Epidermal melanocyte (primary cell): ENCODE results near the gene QPRT.
A peak's percentile ranks its signal among the peaks of the same experiment; 100 is the strongest.
"Not testable (repeated sequence)": the region's sequence is repeated elsewhere in the genome, so short reads cannot be mapped to it uniquely, and the experiment has no call there.

Source experiments
- DNase-seq: peaks from one replicate; pipeline ENCODE4 v3.0.0; 2011; ENCODE audit warnings: low spot score; ENCODE audit not compliant: insufficient read length

Gene QPRT

GRCh38 chr16:29692606-29693005, 13.6 kb downstream of the QPRT start:
- DNase-seq: not testable (repeated sequence)

- no peak for DNase-seq
Observed at GRCh38 chr16:29694384-29695195, 15.6 kb downstream of the QPRT start.

GRCh38 chr16:29695675-29696074, 16.7 kb downstream of the QPRT start:
- not testable (repeated sequence) for DNase-seq

GRCh38 chr16:29696881-29697331, 17.9 kb downstream of the QPRT start:
- no peak for DNase-seq

GRCh38 chr16:29697391-29697790, 18.4 kb downstream of the QPRT start:
- no peak for DNase-seq

GRCh38 chr16:29698042-29698441, 19.1 kb downstream of the QPRT start:
- DNase-seq: no peak

DNA sequence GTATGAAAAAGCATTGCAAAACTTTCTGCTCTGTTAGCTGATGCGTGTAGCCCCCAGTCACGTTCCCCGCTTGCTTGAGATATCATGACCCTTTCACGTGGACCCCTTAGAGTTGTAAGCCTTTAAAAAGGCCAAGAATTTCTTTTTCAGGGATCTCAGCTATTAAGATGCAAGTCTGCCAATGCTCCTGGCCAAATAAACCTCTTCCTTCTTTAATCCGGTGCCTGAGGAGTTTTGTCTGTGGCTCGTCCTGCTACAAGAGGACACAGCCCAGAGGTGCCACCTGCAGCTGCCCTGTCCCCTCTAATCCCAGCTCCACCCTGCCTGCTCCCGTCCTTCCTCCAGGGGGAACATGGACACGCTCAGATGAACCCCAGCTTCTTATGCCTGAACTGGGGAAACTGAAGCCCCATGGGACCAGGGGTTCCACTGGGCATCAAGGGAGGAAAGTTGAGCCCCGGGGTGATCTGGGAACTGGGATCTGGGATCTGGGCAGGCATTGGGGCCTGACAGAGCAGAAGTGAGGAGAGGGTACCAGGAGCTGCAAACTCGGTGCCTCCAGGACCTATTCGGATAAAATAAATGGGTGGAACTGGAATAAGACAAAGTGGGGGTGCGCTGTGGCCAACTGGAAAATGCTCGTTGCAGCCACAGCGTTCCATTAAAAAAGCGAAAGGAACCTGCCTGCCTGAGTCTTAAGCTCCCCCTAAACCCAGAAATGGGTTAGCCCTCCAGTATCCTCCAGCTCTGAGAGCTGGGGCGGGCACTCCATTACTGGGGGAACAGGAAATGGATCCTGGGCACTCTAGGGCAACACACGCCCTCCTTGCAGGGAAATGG, 19.7 kb downstream of the QPRT start:
- no peak for DNase-seq

DNA sequence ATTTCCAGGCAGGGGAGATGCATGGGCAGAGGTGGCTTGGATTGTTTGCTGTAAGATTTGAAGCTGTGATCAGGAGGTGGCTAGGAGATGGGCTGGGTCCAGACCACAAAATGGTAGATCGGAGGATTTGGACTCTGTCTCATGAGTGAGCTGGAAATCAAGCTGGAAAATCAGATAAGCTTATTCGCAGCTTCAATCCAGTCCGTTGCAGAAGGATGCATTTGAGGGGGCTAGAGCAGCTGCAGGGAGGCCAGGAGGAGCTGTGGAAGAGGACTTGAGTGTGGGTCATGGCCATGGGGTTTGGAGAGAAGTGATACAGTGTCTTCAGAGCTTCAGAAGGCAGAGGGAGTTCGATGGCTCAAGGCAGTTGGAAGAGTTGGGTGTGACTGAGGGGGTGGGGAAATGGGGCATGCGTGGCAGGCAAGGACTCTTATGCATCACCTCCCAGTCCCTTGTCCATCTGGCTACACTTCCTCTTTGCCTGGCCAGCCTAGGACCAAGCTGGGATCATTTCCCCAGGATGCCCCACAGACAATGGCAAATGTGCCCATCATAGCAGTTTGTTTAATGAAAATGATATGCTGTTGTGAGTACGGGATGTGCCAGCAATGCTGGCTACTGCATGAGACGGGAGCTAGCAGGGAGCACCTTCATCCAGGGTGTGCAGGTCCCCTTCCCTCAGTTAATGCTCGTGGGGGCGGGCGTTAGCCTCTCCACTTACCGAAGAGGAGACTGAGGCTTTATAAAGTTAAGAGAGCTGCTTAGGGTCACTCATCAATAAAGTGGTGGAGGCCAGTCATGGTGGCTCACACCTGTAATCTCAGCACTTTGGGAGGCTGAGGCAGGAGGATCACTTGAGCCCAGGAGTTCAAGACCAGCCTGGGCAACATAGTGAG, 20.6 kb downstream of the QPRT start:
- no peak for DNase-seq

- peak; percentile 95 for DNase-seq
Observed at GRCh38 chr16:29700253-29700987, 21.4 kb downstream of the QPRT start.

DNA sequence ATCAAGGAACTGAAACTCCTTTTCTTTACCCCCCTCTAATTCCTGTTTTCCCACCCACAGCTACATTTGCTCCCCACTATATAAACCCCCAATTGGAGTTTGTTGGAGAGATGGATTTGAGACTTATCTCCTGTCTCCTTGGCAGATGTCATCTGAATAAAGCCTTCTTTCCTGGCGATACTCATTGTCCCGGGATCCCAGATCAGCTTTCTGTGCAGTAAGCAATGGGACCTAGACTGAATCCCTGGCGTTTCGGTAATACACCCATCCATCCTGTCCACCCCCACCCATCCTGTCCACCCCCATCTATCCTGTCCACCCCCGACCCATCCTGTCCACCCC, 22.2 kb downstream of the QPRT start:
- DNase-seq: no peak

DNA sequence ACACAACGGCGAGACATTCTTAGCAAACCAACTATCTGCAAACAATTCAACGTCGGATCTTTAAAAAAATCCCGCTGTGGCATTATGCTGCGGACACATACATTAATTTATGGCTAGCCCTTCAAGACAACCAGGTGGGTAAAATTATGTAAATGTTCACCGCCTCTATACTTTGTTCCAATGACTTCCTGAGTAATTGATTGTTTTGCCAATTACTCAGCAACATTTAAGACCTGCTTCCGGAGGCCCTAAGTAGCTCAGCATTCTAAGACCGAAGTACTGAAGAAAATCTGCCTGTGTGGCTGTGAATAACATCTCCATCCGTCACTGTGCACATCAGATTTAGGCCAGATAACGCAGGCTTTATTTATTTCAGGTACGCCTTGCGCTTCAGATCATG, 23.3 kb downstream of the QPRT start:
- DNase-seq: no peak

DNA sequence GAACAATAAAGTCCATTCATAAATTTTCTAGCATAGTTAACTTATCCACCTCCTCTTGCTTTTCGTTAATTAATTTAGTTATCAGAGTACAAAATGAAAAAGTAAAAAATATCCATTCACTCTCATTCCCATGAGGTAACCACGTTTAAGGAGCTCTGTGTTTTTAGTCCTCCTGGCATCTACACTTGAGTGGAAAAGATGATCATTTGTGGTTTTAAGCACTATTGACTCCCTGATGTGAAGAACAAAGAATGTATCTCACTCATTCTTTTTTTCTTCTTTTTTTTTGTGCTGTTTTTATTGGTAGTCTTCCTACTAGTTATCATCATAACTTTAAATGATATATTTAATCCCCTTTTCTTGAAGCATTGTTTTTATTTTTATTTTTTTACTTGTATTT, 26.1 kb downstream of the QPRT start:
- no peak for DNase-seq

- DNase-seq: not testable (repeated sequence)
Observed at GRCh38 chr16:29707160-29707559, 28.2 kb downstream of the QPRT start.

GRCh38 chr16:29708917-29709600, 30.1 kb downstream of the QPRT start:
- no peak for DNase-seq

DNA sequence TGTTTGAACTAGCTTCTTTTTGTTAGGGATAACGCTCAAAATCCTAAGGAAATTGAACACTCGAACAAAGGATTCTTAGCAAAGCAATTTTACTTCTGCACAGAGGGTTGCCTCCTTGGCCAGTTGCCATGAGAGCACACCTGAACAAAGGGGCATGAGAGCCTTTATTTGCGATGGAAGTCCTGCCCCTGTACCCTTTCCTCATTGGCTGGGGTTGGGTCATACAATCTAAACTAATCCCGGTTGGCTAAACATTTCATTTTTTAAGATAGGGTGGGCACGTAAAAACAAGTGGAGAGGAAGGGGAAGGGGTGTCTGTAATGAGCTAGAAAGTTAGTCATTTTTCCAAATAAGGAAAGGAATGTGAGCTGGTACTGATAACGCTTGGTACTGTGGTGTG, 30.7 kb downstream of the QPRT start:
- not testable (repeated sequence) for DNase-seq

- DNase-seq: peak; percentile 59
Observed at GRCh38 chr16:29710227-29711219, 31.5 kb downstream of the QPRT start.

- DNase-seq: no peak
Observed at GRCh38 chr16:29712809-29713208, 33.8 kb downstream of the QPRT start.

GRCh38 chr16:29714396-29714795, 35.4 kb downstream of the QPRT start:
- DNase-seq: no peak

DNA sequence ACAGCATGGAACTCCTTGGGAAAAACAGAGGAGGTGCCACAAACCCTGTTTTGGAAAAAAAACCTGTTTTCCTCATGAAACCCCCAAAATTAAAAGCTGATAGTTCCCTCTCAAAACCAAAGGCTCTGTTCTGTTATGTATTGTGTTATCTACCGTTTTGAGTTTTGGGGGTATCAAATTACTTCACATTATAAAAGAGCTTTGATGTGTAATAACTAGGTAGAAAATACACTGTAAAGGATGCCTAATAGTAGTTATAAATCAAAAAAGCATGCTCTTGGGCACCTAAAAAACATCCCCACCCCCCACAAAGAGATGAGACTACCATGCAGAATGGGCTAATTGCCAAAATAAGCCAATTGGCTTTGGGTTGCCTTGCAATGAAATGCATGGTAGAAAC, 36.0 kb downstream of the QPRT start:
- DNase-seq: no peak
